Body of pancreas (tissue), 4 donors: ENCODE data around the gene ATP13A2. TPM values are rescaled to one million over a fixed set of nuclear protein-coding genes. Genes with fewer than 3 reads are reported as not detected.

Source experiments
- ATAC-seq: fragments of 150-250 bp; one replicate; pipeline ENCODE4 v1.9.1; 2016
- DNase-seq, 4 donors: peaks; one replicate each; pipeline ENCODE4 v3.0.0-alpha.2; 2019
- H3K27ac ChIP-seq, 4 donors: fragments of 200-600 bp; sonication (generic); 1 replicate in 3 of 4; 2 replicates in 1 of 4; pipeline versions ENCODE4 v1.5.1 to v1.6.1; 2016 to 2019; ENCODE audit warnings: mild to moderate bottlenecking in 1 of 4, mixed read lengths in 1 of 4, moderate library complexity in 1 of 4
- H3K27me3 ChIP-seq, 2 donors: fragments of 200-600 bp; sonication (generic); one replicate each; pipeline ENCODE4 v1.6.0; 2016; ENCODE audit warnings: mild to moderate bottlenecking in 1 of 2
- H3K36me3 ChIP-seq, 2 donors: fragments of 200-600 bp; sonication (generic); replicated peaks in 1 of 2; 2 replicates each; pipeline ENCODE4 v1.5.1; 2016; ENCODE audit warnings: low read depth in 2 of 2; ENCODE audit not compliant: insufficient read depth in 1 of 2
- H3K4me1 ChIP-seq: fragments of 200-600 bp; sonication (generic); one replicate; pipeline ENCODE4 v1.6.0; 2016
- H3K4me3 ChIP-seq, 2 donors: fragments of 200-600 bp; sonication (generic); 1 replicate in 1 of 2; 2 replicates in 1 of 2; pipeline ENCODE4 v1.5.1; 2016 to 2019
- H3K9me3 ChIP-seq, 3 donors: fragments of 200-600 bp; sonication (generic); 1 replicate in 2 of 3; 2 replicates in 1 of 3; pipeline ENCODE4 v1.5.1; 2016
- CTCF ChIP-seq, 7 experiments: fragments of 450-650 bp in 4 of 7; fragments of 200-600 bp in 3 of 7; sonication (generic) in 3 of 7; IDR thresholded peaks; one replicate each; pipeline ENCODE4 v1.5.1; 2016 to 2019; ENCODE audit warnings: antibody characterized with exemption in 7 of 7
- POLR2A ChIP-seq, 3 donors: fragments of 450-650 bp; IDR thresholded peaks; one replicate each; pipeline ENCODE4 v1.6.1; 2016; ENCODE audit warnings: antibody characterized with exemption in 3 of 3, mild to moderate bottlenecking in 2 of 3
- WGBS, 2 donors: methylation state at CpG; one replicate each; pipeline ENCODE4 v1.1.5; 2017; 5-methylcytosine and 5-hydroxymethylcytosine counted together
- intact Hi-C: fragments of 100-400 bp; cut with DNase I; formaldehyde crosslinking; loops from one replicate; pipeline ENCODE4 v1.15.1; 2023
- total RNA-seq, 2 donors: library from RNA; depleted of rRNA; stranded (reverse); fragments of >200 nt; gene quantifications; one replicate each; pipeline ENCODE4 v1.1.0, GENCODE V29; 2016

Gene ATP13A2
- total RNA-seq, 2 donors from 2014 or later, result 56.8 to 61.0 TPM

GRCh38 chr1:17028662-17029188 lies 17.0 kb upstream of the ATP13A2 start:
- intact Hi-C loops, result loop anchor here (10.0 kb wide), 1 partner anchor 54 kb away; no protein-coding TSS in a partner anchor
- H3K9me3 ChIP-seq, result peaks cover 0 to 1% (median 0%) of the 10 kb centered on the region in 3 donors
- peak; percentile 64 for ATAC-seq
- peak; percentile 58 to 80 (median 78) for DNase-seq
- no peaks in the 10 kb centered on the region for H3K27me3 ChIP-seq
- peak overlapping the region; percentile 69 to 88 (median 80) for H3K27ac ChIP-seq
- peaks cover 0 to 8% of the 10 kb centered on the region in 2 donors for H3K36me3 ChIP-seq
- H3K4me3 ChIP-seq, result no peak overlapping the region
- no peak for TF ChIP-seq CTCF (IDR thresholded peaks at IDR 0.05)
- no peak for TF ChIP-seq POLR2A (IDR thresholded peaks at IDR 0.05)
- 39 to 41% methylated on average over 5 of the region's 5 CpGs for WGBS, 2 donors
- H3K4me1 ChIP-seq, result peaks cover 58% of the 10 kb centered on the region

- intact Hi-C loops, result loop anchor here (10.0 kb wide), 1 partner anchor 53 kb away; no protein-coding TSS in a partner anchor
- H3K27me3 ChIP-seq, result no peaks in the 10 kb centered on the region
- DNase-seq (peak; percentile 76 to 92 (median 84)), ATAC-seq (peak; percentile 91)
- H3K4me3 ChIP-seq, result no peak overlapping the region
- H3K36me3 ChIP-seq, result peaks cover 0 to 11% of the 10 kb centered on the region in 2 donors
- peak overlapping the region; percentile 69 to 88 (median 80) for H3K27ac ChIP-seq
- H3K9me3 ChIP-seq, result peaks cover 0 to 4% (median 0%) of the 10 kb centered on the region in 3 donors
- 19 to 20% methylated on average over 2 of the region's 2 CpGs for WGBS, 2 donors
- TF ChIP-seq POLR2A (IDR thresholded peaks at IDR 0.05), result no peak
- no peak for TF ChIP-seq CTCF (IDR thresholded peaks at IDR 0.05)
- H3K4me1 ChIP-seq, result peaks cover 57% of the 10 kb centered on the region
Measured at GRCh38 chr1:17027900-17028299, 16.2 kb upstream of the ATP13A2 start.

DNA sequence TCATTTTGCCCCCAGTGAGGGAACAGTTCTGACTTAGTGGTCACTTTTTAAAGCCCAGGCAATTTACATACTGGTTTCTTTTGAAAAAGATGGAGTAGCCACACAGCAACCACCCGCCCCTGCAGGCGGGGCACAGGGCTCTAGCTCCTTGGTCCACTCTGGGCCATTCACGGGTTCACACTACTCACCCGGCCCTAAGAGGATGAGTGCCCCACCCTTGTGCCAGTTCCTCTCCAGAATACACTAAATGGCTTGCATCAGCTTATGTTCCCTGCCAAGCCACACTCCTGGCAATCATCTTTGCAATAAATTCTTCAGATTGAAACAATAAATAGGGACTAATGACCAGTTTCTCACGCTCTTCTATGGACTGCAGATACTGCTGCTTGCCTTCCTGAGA lies 15.7 kb upstream of the ATP13A2 start:
- H3K27me3 ChIP-seq, result no peaks in the 10 kb centered on the region
- peaks cover 52% of the 10 kb centered on the region for H3K4me1 ChIP-seq
- TF ChIP-seq POLR2A (IDR thresholded peaks at IDR 0.05), result peak in 2 of 3 donors; percentile 33 to 45
- no peak for TF ChIP-seq CTCF (IDR thresholded peaks at IDR 0.05)
- no peak overlapping the region for H3K4me3 ChIP-seq
- peak; percentile 56 for ATAC-seq
- peaks cover 0 to 4% (median 0%) of the 10 kb centered on the region in 3 donors for H3K9me3 ChIP-seq
- H3K27ac ChIP-seq, result peak overlapping the region; percentile 69 to 88 (median 80)
- DNase-seq, result peak; percentile 41 to 73 (median 62)
- peaks cover 0 to 9% of the 10 kb centered on the region in 2 donors for H3K36me3 ChIP-seq
- 30 to 42% methylated on average over 5 of the region's 5 CpGs for whole genome bisulfite sequencing, 2 donors
- intact Hi-C loops, result loop anchor here (10.0 kb wide), 1 partner anchor 53 kb away; no protein-coding TSS in a partner anchor

DNA sequence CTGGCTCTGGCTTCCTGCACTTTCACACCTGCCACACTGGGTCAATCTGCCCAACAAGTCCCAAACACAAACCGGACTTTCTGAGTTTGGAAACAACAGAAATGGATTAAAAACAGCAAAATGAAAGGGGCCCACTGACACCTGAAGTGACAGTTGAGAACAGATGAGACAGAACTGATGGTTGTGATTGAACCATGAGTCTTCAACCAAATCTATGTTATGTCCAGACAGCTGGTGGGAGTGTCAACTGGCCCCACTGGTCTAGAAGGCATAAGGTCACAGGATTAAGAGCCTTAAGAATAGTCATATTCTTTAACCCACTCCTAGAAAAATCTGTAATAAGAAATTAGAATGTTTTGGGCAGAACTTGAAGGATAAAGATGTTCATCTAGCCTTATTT lies 13.0 kb upstream of the ATP13A2 start:
- Histone ChIP-seq H3K27ac (peak overlapping the region in 1 of 4 donors; percentile 2), H3K4me3 (no peak overlapping the region), H3K4me1 (peaks cover 34% of the 10 kb centered on the region), H3K27me3 (no peaks in the 10 kb centered on the region), H3K9me3 (peaks cover 0 to 4% (median 0%) of the 10 kb centered on the region in 3 donors), H3K36me3 (peaks cover 16 to 30% of the 10 kb centered on the region in 2 donors)
- ATAC-seq, result no peak
- no peak for DNase-seq
- WGBS, 2 donors, result 43 to 65% methylated on average over 1 of the region's 1 CpG
- TF ChIP-seq POLR2A (IDR thresholded peaks at IDR 0.05), result no peak
- no peak for TF ChIP-seq CTCF (IDR thresholded peaks at IDR 0.05)
- intact Hi-C loops, result loop anchor here (10.0 kb wide), 1 partner anchor 50 kb away; no protein-coding TSS in a partner anchor
